SK-N-SH (cell line): ENCODE results near the gene PELI3. TPM values are rescaled to one million over a fixed set of nuclear protein-coding genes. Genes with fewer than 3 reads are reported as not detected.

ENCODE experiments used
- CTCF ChIA-PET: fragments of 300-600, 350-600 bp; formaldehyde crosslinking; extraction: SDS; loops from one replicate; lab custom pipeline; 2021; lab: Yijun Ruan, JAX
- POLR2A ChIA-PET: fragments of 350-600 bp; sonication (Branson Sonifier 250); formaldehyde crosslinking; extraction: SDS; loops from one replicate; lab custom pipeline; 2020; ENCODE audit warnings: antibody characterized with exemption, inconsistent platforms; lab: Yijun Ruan, JAX
- DNase-seq: peaks from one replicate; pipeline ENCODE4 v3.0.0; 2012
- H2AFZ ChIP-seq: fragments of 200-600 bp; sonication (generic); 2 replicates; pipeline ENCODE4 v1.8.1; 2016; ENCODE audit warnings: antibody characterized with exemption, mild to moderate bottlenecking, low read depth
- H3F3A ChIP-seq: fragments of 200-600 bp; sonication (generic); replicated peaks from 2 replicates; pipeline ENCODE3; 2016; ENCODE audit warnings: antibody characterized with exemption, mild to moderate bottlenecking; ENCODE audit not compliant: insufficient read depth
- H3K27ac ChIP-seq, 2 experiments: fragments of 200-500 bp in 1 of 2; fragments of 200-600 bp in 1 of 2; sonication (Bioruptor generic) in 1 of 2; sonication (generic), shearing (Covaris generic) in 1 of 2; 2 replicates each; pipeline versions ENCODE4 v1.5.1 to v1.6.1; 2014 to 2016; ENCODE audit warnings: low read depth in 2 of 2, inconsistent platforms in 1 of 2, low read length in 1 of 2, mild to moderate bottlenecking in 1 of 2, mixed read lengths in 1 of 2
- H3K27me3 ChIP-seq: fragments of 200-600 bp; sonication (generic), shearing (Covaris generic); 2 replicates; pipeline ENCODE4 v1.6.1; 2016; ENCODE audit warnings: mixed run types; ENCODE audit not compliant: insufficient read depth
- H3K36me3 ChIP-seq, 2 experiments: fragments of 200-500 bp in 1 of 2; fragments of 200-600 bp in 1 of 2; sonication (Bioruptor generic) in 1 of 2; sonication (generic) in 1 of 2; replicated peaks in 1 of 2; 2 replicates each; pipeline versions ENCODE3 to v1.5.1; 2014 to 2016; ENCODE audit warnings: low read length in 1 of 2, mild to moderate bottlenecking in 1 of 2; ENCODE audit not compliant: insufficient read depth in 2 of 2, control insufficient read depth in 1 of 2
- H3K4me1 ChIP-seq, 2 experiments: fragments of 200-500 bp in 1 of 2; fragments of 200-600 bp in 1 of 2; sonication (Bioruptor generic) in 1 of 2; sonication (generic), shearing (Covaris generic) in 1 of 2; 2 replicates each; pipeline versions ENCODE4 v1.5.1 to v1.6.1; 2014 to 2016; ENCODE audit warnings: low read depth in 1 of 2, low read length in 1 of 2, mixed run types in 1 of 2; ENCODE audit not compliant: insufficient read depth in 2 of 2, control insufficient read depth in 1 of 2
- H3K4me2 ChIP-seq: fragments of 200-600 bp; sonication (generic), shearing (Covaris generic); 2 replicates; pipeline ENCODE4 v1.6.1; 2017; ENCODE audit warnings: mixed run types
- H3K4me3 ChIP-seq, 2 experiments: fragments of 200-500 bp in 1 of 2; fragments of 200-600 bp in 1 of 2; sonication (Bioruptor generic) in 1 of 2; sonication (generic), shearing (Covaris generic) in 1 of 2; 2 replicates each; pipeline versions ENCODE4 v1.5.1 to v1.8.1; 2014 to 2016; ENCODE audit warnings: low read depth in 2 of 2, inconsistent platforms in 1 of 2, low read length in 1 of 2, mild to moderate bottlenecking in 1 of 2, mixed read lengths in 1 of 2, moderate library complexity in 1 of 2
- H3K79me2 ChIP-seq: fragments of 200-600 bp; sonication (generic); 2 replicates; pipeline ENCODE4 v1.8.1; 2017; ENCODE audit warnings: mild to moderate bottlenecking; ENCODE audit not compliant: insufficient read depth
- H3K9ac ChIP-seq: fragments of 200-600 bp; sonication (generic); 2 replicates; pipeline ENCODE4 v1.6.1; 2017; ENCODE audit warnings: mixed run types
- H3K9me2 ChIP-seq: fragments of 200-600 bp; sonication (generic); 2 replicates; pipeline ENCODE4 v1.6.1; 2017; ENCODE audit warnings: mixed run types
- H3K9me3 ChIP-seq: fragments of 200-600 bp; sonication (generic); 2 replicates; pipeline ENCODE4 v1.6.1; 2017; ENCODE audit warnings: mixed run types, mild to moderate bottlenecking, moderate library complexity
- H4K20me1 ChIP-seq: fragments of 200-600 bp; sonication (generic); 2 replicates; pipeline ENCODE4 v1.6.1; 2017; ENCODE audit warnings: mild to moderate bottlenecking, mixed run types; ENCODE audit not compliant: insufficient read depth
- EP300 ChIP-seq, 2 experiments: IDR thresholded peaks; 2 replicates each; pipeline versions ENCODE4 v1.4.0 to v1.6.1; 2012; ENCODE audit warnings: borderline replicate concordance in 1 of 2, low read depth in 1 of 2, low read length in 1 of 2
- FOXM1 ChIP-seq: IDR thresholded peaks from 2 replicates; pipeline ENCODE4 v1.4.0; 2012; ENCODE audit warnings: low read depth, mild to moderate bottlenecking
- MEF2A ChIP-seq: IDR thresholded peaks from 2 replicates; pipeline ENCODE4 v1.4.0; 2012; ENCODE audit warnings: low read depth, borderline replicate concordance
- NRF1 ChIP-seq: IDR thresholded peaks from 2 replicates; pipeline ENCODE4 v1.6.1; 2012; ENCODE audit warnings: low read depth, mild to moderate bottlenecking, low read length
- POLR2AphosphoS5 ChIP-seq: IDR thresholded peaks from 2 replicates; pipeline ENCODE4 v1.6.1; 2012; ENCODE audit warnings: low read depth, low read length
- RFX5 ChIP-seq: IDR thresholded peaks from 2 replicates; pipeline ENCODE4 v1.6.1; 2012; ENCODE audit warnings: mild to moderate bottlenecking, improper control_type of control experiment, low read length
- RXRA ChIP-seq: IDR thresholded peaks from 2 replicates; pipeline ENCODE4 v1.4.0; 2012; ENCODE audit warnings: low read depth, mild to moderate bottlenecking, borderline replicate concordance
- TAF1 ChIP-seq: IDR thresholded peaks from 2 replicates; pipeline ENCODE4 v1.6.1; 2012; ENCODE audit warnings: low read depth, mild to moderate bottlenecking, low read length, moderate library complexity, borderline replicate concordance
- TEAD4 ChIP-seq: IDR thresholded peaks from 2 replicates; pipeline ENCODE4 v1.4.0; 2012; ENCODE audit warnings: mild to moderate bottlenecking, borderline replicate concordance; ENCODE audit not compliant: insufficient read depth
- WGBS: methylation state at CpG from one replicate; pipeline ENCODE4 v1.1.6; 2017; ENCODE audit warnings: low lambda C conversion rate; 5-methylcytosine and 5-hydroxymethylcytosine counted together
- polyA plus RNA-seq, 3 experiments: library from polyadenylated mRNA; depleted of rRNA; stranded (reverse); fragments of >200 nt; gene quantifications; 2 replicates each; pipeline ENCODE4 v1.2.3, GENCODE V29; 2012
- TF ChIP-seq, protein P1 (sequence below): IDR thresholded peaks from 2 replicates; pipeline ENCODE4; 2012
- TF ChIP-seq, protein P2 (sequence below): IDR thresholded peaks from 2 replicates; pipeline ENCODE4 v1.4.0; 2012; ENCODE audit warnings: low read depth, borderline replicate concordance
- TF ChIP-seq, protein P3 (sequence below): IDR thresholded peaks from 2 replicates; pipeline ENCODE4 v1.6.1; 2012; ENCODE audit warnings: mild to moderate bottlenecking, low read depth, low read length, moderate library complexity

The PELI3 gene
- polyA plus RNA-seq, 1 of the 3 experiments (the other 2 are of a cell fraction): 7.0 TPM

DNA sequence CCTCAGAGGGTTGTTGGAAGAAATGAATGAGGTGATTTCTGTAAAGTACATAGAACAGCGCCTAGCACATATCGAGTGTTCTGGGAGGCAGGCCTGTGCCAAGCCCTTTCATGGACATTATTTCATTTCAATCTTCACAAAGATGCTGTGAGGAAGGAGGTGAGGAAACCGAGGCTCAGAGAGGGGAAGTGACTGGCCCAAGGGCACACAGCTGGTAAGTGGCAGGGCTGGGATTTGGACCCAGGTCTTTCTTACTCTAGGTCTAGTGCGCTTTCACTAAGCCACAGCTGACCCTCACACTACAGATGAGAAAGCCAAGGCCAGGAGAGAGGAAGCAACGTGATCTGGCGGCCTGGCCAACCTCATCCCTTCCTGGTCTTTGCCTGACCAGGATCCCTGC is 2.0 kb downstream of the PELI3 start:
- H3K9me2 ChIP-seq: no peaks in the 10 kb centered on the region
- TF ChIP-seq FOXM1: no peak
- WGBS: 72% methylated on average over 6 of the region's 6 CpGs
- no peaks in the 10 kb centered on the region for H3F3A ChIP-seq
- H3K27ac ChIP-seq: no peak overlapping the region
- H3K27me3 ChIP-seq: no peaks in the 10 kb centered on the region
- no peaks in the 10 kb centered on the region for H3K9me3 ChIP-seq
- ChIA-PET CTCF (interaction anchor here (1.5 to 4.5 kb wide), 5 partner anchors 10 to 210 kb away, joined by 4 to 32 read pairs (median 6); partner anchors contain the start of genes DPP3 and MRPL11), POLR2A (interaction anchor here (2.7 kb wide), 1 partner anchor 11 kb away, joined by 17 read pairs; the partner anchor contains the start of gene DPP3)
- no peak overlapping the region for H3K9ac ChIP-seq
- peaks cover 8% of the 10 kb centered on the region; the same call in 1 of the 2 replicates for H3K79me2 ChIP-seq
- peaks cover 0 to 10% of the 10 kb centered on the region in 2 experiments for H3K36me3 ChIP-seq
- no peak overlapping the region for H2AFZ ChIP-seq
- peaks cover 5 to 18% of the 10 kb centered on the region in 2 experiments; a peak in 3 of 4 replicates for H3K4me1 ChIP-seq
- no peak overlapping the region for H3K4me2 ChIP-seq
- H3K4me3 ChIP-seq: no peak overlapping the region
- no peaks in the 10 kb centered on the region for H4K20me1 ChIP-seq
- no peak for DNase-seq

DNA sequence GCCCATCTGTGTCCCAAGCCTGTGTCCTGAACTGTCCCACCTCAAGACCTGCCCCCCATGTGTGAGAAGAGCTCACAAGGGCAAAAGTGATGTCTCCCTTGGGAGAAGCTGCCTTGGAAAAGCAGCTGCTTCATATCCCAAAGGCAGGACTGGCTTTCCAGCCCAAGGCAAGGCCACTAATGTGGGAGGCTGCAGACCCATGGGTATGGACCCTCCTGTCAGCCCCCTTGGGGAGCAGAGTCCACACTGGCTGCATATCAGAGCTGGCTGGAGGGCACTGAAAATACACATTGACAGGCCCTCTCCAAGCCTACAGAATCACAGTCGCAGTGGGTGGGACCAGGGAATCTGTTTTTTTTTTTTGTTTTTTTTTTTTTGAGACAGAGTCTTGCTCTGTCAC is 2.7 kb downstream of the PELI3 start:
- Histone ChIP-seq H3K4me1 (peaks cover 5 to 18% of the 10 kb centered on the region in 2 experiments; a peak in 3 of 4 replicates), H3K4me2 (no peak overlapping the region), H3K9me3 (no peaks in the 10 kb centered on the region), H3K4me3 (no peak overlapping the region), H3K27ac (no peak overlapping the region), H3K79me2 (peaks cover 8% of the 10 kb centered on the region; the same call in 1 of the 2 replicates), H2AFZ (no peak overlapping the region), H3K27me3 (no peaks in the 10 kb centered on the region), H4K20me1 (no peaks in the 10 kb centered on the region), H3K9me2 (no peaks in the 10 kb centered on the region), H3K36me3 (peaks cover 6 to 16% of the 10 kb centered on the region in 2 experiments), H3K9ac (no peak overlapping the region), H3F3A (no peaks in the 10 kb centered on the region)
- 100% methylated on average over 1 of the region's 1 CpG for WGBS
- ChIA-PET POLR2A (interaction anchor here (2.7 kb wide), 1 partner anchor 10 kb away, joined by 17 read pairs; the partner anchor contains the start of gene DPP3), CTCF (interaction anchor here (1.5 to 4.5 kb wide), 4 partner anchors 10 to 209 kb away, joined by 4 to 32 read pairs (median 6); partner anchors contain the start of genes DPP3 and MRPL11)
- TF ChIP-seq, protein P1, sequence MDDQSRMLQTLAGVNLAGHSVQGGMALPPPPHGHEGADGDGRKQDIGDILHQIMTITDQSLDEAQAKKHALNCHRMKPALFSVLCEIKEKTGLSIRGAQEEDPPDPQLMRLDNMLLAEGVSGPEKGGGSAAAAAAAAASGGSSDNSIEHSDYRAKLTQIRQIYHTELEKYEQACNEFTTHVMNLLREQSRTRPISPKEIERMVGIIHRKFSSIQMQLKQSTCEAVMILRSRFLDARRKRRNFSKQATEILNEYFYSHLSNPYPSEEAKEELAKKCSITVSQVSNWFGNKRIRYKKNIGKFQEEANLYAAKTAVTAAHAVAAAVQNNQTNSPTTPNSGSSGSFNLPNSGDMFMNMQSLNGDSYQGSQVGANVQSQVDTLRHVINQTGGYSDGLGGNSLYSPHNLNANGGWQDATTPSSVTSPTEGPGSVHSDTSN: no peak
- no peak for TF ChIP-seq MEF2A
- TF ChIP-seq RXRA: no peak
- TF ChIP-seq TEAD4: no peak
- no peak for TF ChIP-seq POLR2AphosphoS5
- TF ChIP-seq NRF1: no peak
- TF ChIP-seq, protein P2, sequence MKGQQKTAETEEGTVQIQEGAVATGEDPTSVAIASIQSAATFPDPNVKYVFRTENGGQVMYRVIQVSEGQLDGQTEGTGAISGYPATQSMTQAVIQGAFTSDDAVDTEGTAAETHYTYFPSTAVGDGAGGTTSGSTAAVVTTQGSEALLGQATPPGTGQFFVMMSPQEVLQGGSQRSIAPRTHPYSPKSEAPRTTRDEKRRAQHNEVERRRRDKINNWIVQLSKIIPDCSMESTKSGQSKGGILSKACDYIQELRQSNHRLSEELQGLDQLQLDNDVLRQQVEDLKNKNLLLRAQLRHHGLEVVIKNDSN: no peak
- TF ChIP-seq, protein P3, sequence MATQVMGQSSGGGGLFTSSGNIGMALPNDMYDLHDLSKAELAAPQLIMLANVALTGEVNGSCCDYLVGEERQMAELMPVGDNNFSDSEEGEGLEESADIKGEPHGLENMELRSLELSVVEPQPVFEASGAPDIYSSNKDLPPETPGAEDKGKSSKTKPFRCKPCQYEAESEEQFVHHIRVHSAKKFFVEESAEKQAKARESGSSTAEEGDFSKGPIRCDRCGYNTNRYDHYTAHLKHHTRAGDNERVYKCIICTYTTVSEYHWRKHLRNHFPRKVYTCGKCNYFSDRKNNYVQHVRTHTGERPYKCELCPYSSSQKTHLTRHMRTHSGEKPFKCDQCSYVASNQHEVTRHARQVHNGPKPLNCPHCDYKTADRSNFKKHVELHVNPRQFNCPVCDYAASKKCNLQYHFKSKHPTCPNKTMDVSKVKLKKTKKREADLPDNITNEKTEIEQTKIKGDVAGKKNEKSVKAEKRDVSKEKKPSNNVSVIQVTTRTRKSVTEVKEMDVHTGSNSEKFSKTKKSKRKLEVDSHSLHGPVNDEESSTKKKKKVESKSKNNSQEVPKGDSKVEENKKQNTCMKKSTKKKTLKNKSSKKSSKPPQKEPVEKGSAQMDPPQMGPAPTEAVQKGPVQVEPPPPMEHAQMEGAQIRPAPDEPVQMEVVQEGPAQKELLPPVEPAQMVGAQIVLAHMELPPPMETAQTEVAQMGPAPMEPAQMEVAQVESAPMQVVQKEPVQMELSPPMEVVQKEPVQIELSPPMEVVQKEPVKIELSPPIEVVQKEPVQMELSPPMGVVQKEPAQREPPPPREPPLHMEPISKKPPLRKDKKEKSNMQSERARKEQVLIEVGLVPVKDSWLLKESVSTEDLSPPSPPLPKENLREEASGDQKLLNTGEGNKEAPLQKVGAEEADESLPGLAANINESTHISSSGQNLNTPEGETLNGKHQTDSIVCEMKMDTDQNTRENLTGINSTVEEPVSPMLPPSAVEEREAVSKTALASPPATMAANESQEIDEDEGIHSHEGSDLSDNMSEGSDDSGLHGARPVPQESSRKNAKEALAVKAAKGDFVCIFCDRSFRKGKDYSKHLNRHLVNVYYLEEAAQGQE: no peak
- TF ChIP-seq RFX5: no peak
- TF ChIP-seq TAF1: no peak
- no peak for TF ChIP-seq FOXM1
- no peak for TF ChIP-seq EP300 (IDR thresholded peaks at IDR 0.05; ENCODE audit: borderline replicate concordance in 1 of 2, low read depth in 1 of 2, low read length in 1 of 2)
- DNase-seq: no peak
